ENCODE data around the gene PLPP1.

The PLPP1 gene

GRCh38 chr5:55523293-55523692 lies 11.5 kb downstream of the PLPP1 start:
- in situ Hi-C loops (cut with HindIII; ENCODE audit: low sequenced_read_pairs) = no loop called here
- H3K4me3 ChIP-seq (ENCODE audit: low read depth, low read length) = no peak overlapping the region
- no peak for DNase-seq (ENCODE audit: low read depth, low spot score)
- no peak for TF ChIP-seq CTCF (IDR thresholded peaks at IDR 0.05; ENCODE audit: low read depth, low read length)

- TF ChIP-seq CTCF (IDR thresholded peaks at IDR 0.05; ENCODE audit: low read depth, low read length) = no peak
- DNase-seq (ENCODE audit: low read depth, low spot score) = no peak
- no peak overlapping the region for H3K4me3 ChIP-seq (ENCODE audit: low read depth, low read length)
- in situ Hi-C loops (cut with HindIII; ENCODE audit: low sequenced_read_pairs) = no loop called here
These were observed 12.9 kb downstream of the PLPP1 start for GRCh38 chr5:55521881-55522280.

GRCh38 chr5:55520117-55520839 lies 14.5 kb downstream of the PLPP1 start:
- in situ Hi-C loops (cut with HindIII; ENCODE audit: low sequenced_read_pairs) = no loop called here
- TF ChIP-seq CTCF (IDR thresholded peaks at IDR 0.05; ENCODE audit: low read depth, low read length) = no peak
- H3K4me3 ChIP-seq (ENCODE audit: low read depth, low read length) = no peak overlapping the region
- no peak for DNase-seq (ENCODE audit: low read depth, low spot score)

- in situ Hi-C loops (cut with HindIII; ENCODE audit: low sequenced_read_pairs) = no loop called here
- no peak for TF ChIP-seq CTCF (IDR thresholded peaks at IDR 0.05; ENCODE audit: low read depth, low read length)
- H3K4me3 ChIP-seq (ENCODE audit: low read depth, low read length) = no peak overlapping the region
- no peak for DNase-seq (ENCODE audit: low read depth, low spot score)
These were observed 15.9 kb downstream of the PLPP1 start for GRCh38 chr5:55518831-55519390.

GRCh38 chr5:55517804-55518203 lies 17.0 kb downstream of the PLPP1 start:
- in situ Hi-C loops (cut with HindIII; ENCODE audit: low sequenced_read_pairs) = no loop called here
- no peak for DNase-seq (ENCODE audit: low read depth, low spot score)
- no peak overlapping the region for H3K4me3 ChIP-seq (ENCODE audit: low read depth, low read length)
- no peak for TF ChIP-seq CTCF (IDR thresholded peaks at IDR 0.05; ENCODE audit: low read depth, low read length)

GRCh38 chr5:55511010-55511409 lies 23.8 kb downstream of the PLPP1 start:
- no peak for DNase-seq (ENCODE audit: low read depth, low spot score)
- TF ChIP-seq CTCF (IDR thresholded peaks at IDR 0.05; ENCODE audit: low read depth, low read length) = no peak
- H3K4me3 ChIP-seq (ENCODE audit: low read depth, low read length) = no peak overlapping the region
- in situ Hi-C loops (cut with HindIII; ENCODE audit: low sequenced_read_pairs) = no loop called here
